Activated CD4-positive, alpha-beta T cell treated with anti-CD3 and anti-CD28 coated beads, Interleukin-2, amount 50 U/mL, for 16 hours (primary cell): Measurements from ENCODE around the gene ADGRG3.

Experiments
- DNase-seq: peaks from one replicate; pipeline ENCODE4 v3.0.0-alpha.2; 2020

ADGRG3 gene, protein sequence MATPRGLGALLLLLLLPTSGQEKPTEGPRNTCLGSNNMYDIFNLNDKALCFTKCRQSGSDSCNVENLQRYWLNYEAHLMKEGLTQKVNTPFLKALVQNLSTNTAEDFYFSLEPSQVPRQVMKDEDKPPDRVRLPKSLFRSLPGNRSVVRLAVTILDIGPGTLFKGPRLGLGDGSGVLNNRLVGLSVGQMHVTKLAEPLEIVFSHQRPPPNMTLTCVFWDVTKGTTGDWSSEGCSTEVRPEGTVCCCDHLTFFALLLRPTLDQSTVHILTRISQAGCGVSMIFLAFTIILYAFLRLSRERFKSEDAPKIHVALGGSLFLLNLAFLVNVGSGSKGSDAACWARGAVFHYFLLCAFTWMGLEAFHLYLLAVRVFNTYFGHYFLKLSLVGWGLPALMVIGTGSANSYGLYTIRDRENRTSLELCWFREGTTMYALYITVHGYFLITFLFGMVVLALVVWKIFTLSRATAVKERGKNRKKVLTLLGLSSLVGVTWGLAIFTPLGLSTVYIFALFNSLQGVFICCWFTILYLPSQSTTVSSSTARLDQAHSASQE

DNA sequence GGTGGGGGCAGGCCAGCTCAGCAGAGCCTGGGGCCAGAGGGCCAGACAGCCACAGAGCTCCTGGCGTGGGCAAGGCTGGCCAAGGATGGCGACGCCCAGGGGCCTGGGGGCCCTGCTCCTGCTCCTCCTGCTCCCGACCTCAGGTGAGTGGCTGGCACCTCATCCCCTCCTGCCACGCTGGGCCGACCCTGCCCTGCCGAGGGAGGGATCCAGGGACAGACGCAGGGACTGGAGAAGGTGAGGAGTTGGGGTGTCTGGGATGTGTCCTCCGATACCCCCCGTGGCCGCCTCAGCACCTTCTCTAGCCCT lies at the start of gene ADGRG3:
Gene ADGRG3 (plus strand): TSS at position 44 of the 309 bp plus-strand sequence. CDS start 42 bp downstream, at position 86.
- DNase-seq = no peak

DNA sequence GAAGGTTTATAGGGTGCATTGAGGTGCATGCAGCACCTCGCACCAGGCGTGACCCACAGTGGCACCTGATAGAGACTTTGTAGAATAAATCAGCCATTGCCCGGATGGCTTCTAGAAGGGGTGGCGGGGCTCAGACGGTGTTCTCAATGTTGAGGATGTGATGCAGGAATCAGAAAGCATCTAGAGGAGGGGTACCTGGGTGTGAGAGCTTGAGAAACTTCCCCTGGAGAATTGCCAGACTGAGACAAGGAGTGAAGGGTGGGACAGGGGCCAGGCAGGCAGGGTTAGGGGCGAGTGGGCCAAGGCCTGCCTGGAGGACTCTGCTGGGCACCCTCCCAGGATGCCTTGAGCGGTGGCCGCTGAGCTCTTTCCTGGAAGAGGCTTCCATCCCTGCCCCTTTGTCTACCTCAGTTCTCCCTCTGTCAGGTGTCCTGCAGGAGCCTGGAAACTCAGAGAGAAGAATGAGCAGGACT lies 48.9 kb upstream of the ADGRG3 start:
- no peak for DNase-seq

DNA sequence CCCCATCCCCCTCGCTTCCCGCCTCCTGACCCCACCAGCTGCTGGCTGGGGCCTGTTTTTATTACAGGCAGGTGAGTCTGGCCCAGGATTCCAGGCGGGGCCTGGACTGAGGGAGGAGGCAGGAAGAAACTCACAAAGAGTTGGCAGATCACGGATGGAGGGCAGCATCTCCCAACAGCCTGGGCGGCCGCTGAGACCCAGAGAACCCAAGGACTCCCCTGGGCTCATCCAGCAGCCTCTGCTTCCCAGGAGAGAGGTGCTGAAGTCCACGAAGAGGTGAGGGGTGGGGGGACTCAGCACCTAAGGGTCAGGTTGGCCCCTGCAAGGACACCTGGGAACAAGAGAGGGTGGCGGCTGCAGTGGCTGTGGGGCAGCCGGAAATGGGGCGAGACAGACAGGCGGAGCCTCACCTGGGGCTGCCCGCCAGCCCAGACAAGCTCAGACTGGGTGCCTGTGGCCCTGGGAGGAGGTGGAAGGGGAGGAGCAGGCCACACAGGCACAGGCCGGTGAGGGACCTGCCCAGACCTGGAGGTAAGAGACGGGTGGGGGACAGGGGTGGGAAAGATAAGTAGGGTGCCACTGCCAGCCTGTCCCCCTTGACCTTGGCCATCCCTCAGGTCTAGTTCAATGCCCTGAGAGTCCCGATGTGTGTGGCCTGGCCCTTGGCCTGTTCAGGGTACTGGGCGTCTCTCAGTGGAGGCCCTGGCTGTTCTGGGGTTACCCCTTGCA lies 48.3 kb upstream of the ADGRG3 start:
- DNase-seq = no peak

DNA sequence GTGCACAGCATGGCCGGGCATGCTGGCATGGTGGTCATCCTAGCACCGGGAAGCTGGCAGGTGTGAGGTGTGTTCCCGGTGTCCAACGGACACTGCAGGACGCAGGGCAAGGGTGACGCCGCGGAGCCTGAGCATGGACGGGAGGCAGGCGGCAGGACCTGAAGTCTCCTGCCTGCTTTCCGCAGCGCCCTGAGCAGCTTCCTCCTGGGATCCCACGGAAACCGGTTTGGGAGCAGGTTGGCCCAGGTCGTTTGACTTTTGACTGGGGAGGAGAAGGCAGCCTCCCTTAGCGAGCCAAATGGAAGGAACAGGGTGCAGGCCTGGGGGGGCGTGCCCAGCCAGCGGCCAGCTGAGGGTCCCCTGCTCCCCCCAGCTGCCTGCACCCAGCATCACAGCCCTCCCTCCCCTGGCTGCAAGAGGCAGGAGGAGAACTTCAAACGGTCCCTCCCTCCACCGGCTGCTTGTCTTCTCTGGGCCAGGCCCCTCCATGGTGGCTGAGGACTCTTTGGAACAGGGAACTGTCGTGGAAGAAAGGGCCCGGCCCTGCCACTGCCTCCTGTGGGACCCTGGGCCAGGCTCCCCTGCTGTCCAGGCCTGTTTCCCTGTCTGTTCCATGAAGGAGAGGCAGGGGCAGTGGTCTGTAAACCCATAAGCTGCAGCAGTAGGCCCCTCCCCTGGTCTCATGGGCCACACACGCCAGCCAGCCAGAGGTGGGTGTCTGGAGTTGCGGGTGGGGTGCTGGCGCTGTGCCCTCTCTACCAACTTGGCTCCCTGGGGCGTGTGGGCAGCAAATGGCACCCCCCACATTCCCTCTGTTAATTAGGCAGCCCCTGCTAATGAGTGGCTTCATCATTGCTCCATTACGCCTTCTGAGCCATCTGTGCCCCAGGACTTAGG lies 47.5 kb upstream of the ADGRG3 start:
- DNase-seq = no peak

DNA sequence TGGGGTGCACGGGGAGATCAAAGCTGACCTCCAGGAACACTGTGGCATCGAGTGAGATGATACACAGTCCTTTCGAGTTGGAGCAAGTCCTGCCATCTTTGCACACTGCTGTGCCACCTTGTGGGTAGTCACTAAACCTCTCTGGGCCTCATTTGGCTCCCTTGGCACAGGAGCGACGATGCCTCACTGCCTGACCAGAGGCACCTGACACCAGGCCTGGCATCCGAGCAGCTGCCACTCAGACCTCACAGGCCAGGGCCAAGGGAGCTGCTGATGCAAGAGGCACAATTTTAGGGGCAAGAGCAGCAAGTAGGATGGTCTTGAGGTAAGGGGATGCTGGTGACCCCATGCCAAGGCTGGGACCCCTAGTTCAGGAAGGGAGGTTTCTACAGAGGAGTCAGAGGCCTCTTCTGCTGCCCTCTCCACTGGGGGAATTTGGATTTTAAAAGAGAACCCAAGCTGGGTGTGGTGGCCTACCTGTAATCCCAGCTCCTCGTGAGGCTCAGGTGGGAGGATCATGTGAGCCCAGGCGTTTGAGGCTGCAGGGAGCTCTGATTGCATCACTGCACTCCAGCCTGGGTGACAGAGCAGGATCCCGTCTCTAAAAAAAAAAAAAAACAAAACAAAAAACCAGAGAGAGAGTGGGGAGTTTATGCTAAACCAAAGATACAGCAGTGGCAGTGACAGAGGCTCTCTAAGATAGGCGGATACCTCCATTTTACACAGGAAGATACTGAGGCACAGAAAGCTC lies 46.4 kb upstream of the ADGRG3 start:
- no peak for DNase-seq

DNA sequence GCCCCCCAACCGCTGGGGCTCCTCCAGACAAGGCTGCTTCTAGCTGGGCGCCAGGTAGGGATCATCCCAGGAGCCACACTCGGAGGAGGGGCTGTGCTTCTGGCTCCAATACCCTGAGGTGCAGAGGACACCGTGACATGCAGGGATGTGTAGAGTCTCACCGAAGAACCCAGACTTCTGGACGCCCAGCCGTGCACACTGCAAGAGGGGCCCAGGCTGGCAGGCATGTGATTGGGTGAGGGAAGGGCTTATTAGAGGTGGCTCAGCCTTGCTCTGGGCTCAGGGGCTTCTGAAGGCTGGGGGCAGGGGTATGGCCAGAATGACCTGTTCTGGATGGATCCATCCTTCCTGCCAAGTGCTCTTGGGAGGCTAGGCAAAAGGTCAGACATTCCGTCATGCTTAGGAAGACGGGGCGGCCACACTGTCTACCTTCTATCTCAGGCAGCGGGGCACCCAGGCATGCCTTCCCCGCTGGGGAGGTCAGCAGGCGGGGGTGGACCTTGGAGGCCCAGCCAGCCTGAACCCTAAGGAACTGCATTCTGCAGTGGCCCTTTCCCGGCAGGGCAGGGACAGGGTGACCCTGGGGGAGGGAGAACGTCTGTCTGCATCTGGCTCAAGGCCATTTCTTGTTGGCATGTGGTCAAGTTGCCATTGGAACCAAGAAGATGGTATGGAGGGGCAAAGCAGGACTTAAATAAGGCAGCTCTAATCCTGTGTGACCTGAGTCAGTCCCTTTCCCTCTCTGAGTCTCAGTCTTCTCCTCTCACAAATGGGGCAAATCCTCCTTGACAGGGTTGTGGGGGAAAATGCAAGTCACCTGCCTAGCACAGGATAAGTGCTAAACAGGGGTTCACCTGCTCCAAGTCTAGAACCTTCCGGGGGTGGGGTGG lies 45.5 kb upstream of the ADGRG3 start:
- DNase-seq = no peak

DNA sequence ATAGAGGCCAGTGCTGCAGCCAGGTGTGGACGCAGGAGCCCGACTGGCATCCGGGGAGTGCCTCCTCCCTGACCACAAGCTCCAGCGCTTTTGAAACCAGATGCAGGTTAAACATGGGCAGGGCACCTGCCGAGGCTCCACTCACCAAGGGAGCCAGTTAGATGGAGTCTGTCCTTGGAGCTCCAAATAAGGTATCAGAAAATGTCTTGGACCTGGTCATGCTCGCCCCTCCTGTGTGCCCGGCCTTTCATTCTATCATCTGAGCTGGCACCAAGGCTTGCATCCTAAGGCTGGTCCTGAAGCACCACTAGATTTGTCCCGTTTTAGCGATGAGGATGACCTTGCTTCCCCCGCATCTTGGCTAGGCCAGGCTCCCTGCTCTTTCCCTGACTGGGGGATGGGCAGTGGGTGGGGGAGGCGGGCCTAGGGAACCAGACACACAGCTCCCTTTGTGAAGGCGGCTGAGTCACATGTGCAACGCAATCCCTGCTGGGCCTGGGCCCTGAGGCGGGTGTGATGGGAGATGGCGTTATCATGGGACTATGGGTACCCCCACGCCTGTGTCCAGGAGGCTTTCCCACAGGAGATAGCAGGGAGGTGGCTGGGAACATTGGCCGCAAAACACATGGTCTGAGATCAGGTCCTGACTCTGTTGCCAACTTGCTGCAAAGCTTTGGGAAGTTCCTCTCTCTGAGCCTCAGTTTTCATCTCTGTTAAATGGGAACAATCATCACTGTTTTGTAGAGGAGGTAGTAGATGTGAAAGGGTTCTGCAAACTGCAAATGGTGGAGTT lies 44.7 kb upstream of the ADGRG3 start:
- no peak for DNase-seq

DNA sequence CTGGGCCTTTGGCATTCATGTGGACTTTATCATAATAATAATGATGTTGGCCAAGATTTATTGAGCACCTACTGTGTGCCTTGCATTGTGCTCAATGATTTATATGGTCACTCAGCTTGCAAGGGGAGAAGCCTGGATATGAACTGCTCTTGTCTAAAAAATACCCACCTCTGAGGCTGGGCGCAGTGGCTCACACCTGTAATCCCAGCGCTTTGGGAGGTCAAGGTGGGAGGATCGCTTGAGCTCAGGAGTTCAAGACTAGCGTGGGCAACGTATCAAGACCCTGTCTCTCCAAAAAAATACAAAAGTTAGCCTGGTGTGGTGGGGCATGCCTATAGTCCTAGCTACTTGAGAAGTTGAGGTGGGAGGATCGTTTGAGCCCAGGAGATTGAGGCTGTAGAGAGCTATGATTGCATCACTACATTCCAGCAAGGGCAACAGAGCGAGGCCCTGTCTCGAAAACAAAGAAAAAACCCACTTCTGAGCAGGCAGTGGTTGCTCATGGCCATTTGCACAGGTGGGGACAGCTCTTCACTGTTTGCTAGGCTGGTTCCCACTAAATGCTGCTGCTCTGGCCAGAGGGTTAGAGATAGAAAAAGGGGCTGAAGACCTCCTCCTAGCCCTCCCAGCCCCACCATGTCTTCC lies 43.9 kb upstream of the ADGRG3 start:
- DNase-seq = no peak

DNA sequence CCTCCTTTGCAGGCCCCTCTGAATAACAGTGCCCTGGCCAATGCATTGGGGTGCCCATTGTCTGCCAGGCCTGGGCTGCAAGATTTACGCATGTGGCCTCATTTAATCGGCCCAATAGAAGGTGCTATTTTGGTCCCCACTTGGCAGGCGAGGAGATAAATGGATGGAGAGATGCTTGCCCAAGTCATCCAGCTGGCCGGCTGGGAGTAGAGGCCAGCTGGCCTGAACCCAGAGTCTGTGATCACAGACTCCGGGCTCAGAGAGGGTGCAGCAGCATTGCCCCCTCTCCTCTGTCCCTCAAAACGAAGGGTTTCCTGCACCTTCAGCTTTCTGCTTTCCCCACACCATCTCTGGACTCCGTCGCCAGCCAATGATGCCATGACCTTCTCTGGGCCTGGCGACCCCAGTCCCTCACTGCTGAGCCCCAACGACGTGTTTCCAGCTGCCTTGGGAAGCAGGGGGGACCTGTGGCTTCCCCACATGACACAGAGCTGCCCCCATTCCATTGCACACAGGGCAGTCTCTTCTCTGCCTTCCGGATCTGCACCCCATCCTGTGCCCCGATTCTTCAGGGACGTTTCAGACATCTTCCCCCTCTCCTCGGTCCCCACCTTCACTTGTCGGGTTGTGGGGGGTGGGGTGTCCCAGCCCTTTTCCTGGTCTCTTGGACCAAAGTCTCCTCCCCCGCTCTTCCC lies 43.2 kb upstream of the ADGRG3 start:
- no peak for DNase-seq

DNA sequence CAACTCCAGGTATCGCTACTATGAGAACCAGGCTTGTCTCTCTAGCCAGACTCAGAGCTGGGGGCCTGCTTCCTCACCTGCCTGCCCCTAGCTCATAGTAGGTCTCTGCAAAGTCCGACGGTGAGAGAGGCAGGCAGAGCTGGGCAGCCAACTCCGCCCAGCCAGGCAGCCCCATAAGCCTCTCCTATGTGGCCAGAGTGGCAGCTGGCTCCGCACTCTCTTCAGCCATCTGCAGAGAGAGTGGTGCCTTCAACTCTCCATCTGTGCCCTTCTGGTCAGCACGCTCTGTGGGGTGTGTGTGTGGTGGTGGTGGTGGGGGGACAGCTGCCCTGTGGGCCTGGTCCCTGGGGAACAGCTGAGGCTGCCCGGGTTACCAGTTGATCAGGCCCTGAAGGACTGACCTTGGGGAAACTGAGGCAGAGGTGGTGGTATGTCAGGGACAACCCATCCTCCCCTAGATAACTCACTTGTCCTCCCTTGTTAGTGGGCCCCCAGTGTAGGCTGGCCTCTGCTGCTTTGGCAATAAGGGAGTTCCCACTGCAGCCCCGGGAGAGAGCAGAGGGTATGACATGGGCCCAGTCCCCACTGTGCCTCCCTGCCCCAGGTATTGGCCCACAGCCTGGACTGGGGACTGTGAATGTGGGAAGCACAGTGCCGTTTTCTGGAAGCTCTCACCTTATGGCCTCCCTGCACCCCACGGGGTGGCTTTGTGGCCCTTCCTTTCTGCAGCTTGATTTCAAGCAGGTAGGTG lies 41.5 kb upstream of the ADGRG3 start:
- DNase-seq = no peak

DNA sequence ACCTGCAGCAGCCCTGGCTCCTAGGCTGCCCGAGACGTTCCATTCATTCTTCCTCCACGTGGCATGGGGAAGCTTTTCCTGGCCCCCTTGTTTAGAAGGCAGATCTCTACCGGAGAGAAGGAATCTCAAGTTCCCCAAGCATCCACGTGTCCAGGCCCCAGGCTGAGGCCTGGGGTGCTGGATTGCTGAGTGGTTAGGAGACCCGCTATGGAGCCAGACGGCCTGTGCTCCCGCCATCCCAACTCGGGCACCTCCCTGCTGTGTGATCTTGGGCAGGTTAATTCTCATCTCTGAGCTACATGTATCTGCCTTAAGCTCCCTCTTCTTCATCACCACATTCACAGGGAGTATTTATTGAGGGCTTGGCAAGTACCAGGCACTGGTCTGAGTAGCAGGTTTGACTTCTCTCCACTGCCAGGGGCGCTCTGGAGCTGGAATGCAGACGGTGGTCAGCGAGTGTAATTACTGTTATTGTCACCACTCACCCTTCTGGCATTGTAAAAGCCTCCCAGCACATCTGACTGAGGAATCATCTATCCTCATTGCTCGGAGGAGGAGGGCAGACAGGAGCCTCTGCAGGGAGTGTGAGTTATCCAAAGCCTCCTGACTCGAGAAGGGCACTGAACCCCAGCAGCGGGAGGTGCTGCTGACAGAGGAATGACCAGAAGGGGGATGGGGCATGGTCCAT lies 40.8 kb upstream of the ADGRG3 start:
- no peak for DNase-seq

DNA sequence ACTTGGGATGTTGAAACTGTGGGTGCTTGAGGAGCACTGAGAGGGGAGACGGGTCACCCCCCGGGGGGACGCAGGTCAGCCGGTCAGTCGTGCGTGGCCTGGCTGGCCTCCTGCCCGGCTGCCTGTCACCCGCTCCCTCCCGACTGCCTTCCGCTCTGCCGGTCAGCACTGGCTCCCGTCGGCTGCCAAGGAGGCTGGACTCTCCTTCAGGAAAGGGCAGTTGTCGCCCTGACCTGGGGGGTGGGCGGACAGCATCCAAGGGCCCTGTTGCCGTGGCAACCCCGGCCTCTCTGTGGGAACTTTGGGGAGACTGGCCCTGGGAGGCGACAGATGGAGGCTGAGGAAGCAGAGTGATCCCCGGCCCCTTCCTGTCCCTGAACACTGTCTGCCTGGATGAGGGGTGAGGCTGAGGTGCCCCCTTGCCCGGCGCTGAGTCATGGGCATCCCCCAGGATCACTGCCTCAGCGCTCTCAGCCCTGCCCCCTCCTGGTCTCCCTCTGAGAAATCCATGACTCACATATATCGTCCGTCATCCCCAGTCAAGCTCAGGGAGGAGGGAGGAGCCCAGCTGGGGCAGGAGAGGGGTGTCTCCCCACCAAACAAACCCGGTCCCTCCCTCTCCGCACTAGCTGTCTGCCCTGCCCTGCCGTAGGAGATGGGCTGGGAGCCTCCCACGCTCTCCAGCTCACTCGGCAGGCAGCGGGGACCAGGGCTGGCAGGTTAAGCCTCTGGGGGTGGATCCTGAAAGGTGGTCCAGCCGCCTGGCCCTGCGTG lies 39.9 kb upstream of the ADGRG3 start, which contains the start of gene ADGRG1:
Gene ADGRG1 (plus strand): TSS at position 623 of the 774 bp plus-strand sequence. CDS start 21,658 bp downstream, outside the sequence.
- DNase-seq = peak; percentile 79

DNA sequence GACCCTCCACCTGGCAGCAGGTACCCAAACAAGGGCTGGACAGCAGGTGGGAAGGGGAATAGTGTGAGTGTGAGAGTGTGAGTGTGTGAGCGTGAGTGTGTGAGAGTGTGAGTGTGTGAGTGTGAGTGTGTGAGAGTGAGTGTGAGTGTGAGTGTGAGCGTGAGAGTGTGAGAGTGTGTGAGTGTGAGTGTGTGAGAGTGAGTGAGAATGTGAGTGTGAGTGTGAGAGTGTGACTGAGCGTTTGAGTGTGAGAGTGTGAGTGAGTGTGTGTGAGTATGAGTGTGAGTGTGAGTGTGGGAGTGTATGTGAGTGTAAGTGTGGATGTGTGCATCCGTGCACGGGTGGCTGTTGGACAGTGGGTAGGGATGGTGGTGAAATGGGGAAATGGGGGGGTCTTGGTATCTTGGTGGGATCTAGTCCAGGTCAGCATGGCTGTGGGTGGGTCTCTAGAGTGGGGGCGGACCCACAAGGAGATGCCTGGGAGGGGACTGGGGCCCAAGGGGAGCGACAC lies 39.3 kb upstream of the ADGRG3 start:
- no peak for DNase-seq

DNA sequence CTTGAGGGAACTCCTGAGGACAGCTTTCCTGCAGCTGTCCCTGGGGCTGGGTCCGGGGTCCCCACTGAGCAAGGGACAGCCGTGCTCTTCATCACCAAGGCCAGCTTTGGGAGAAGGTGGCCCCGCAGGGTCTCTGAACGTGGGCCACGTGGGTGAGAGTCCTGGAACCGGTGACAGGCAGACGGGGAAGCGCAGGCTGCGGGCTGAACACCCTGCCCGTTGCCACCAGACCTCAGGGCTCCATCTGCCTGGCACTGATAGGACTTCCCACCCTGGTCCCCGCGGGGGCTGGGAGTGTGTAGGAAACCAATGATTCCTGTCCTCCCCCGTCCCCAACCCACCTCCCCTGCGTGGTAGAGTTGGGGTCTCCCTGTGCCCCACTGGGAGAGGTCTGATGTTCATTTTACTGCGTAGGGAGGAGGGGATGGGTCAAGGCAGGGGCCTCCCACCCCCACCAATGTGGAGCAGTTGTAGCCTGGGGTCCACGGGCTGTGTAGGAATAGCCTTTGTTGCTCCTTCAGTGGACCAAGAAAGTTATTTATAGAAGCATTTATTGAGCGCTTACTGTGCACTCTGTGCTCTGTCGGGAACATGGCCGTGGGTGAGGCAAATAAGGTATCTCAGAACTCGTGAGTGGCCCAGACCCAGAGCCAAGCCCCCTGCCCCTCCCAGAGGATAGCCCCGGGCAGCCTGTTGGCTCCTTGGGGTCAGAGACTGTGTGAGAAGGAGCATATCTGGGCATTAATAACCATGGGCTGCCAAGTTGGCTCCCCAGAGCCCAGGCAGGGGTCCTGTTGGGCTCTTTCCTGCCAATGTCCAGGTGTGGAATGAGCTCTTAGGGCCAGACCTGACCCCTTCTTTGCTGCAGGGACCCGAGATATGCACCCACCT lies 38.3 kb upstream of the ADGRG3 start:
- no peak for DNase-seq

DNA sequence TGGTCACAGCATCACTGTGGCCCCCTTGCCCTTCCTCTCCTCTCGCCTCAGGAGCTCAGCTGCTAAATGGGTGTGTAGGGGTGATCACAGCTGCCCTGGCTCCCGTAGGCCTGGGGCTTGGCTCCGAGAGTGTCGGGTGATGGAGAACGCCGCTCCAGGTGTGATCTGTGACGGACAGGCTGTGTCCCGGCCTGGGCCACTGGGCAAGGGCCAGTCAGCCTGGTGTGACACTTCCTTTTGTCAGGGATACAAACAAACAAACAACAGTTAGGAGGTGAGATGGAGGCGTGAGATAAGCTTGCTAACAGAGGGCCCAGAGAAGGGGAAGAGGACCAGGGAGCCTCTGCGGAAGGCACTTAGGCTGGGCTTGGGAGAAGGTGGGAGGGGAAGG lies 37.7 kb upstream of the ADGRG3 start:
- no peak for DNase-seq
